Mammary epithelial cell (primary cell): ENCODE data around the gene STS.

ENCODE experiments used
- EZH2 ChIP-seq: IDR thresholded peaks from 2 replicates; pipeline ENCODE4 v1.6.1; 2012; ENCODE audit warnings: low read length, inconsistent platforms, borderline replicate concordance
- TF ChIP-seq, protein P1 (sequence below), 2 donors: IDR thresholded peaks in 1 of 2; conservative IDR thresholded peaks in 1 of 2; 2 replicates each; pipeline ENCODE4 v1.5.1; 2011 to 2012; ENCODE audit warnings: inconsistent platforms in 2 of 2, low read length in 2 of 2, mild to moderate bottlenecking in 2 of 2, control low read depth in 1 of 2, low read depth in 1 of 2; ENCODE audit not compliant: insufficient read depth in 1 of 2; ENCODE audit errors: extremely low read depth in 1 of 2

DNA sequence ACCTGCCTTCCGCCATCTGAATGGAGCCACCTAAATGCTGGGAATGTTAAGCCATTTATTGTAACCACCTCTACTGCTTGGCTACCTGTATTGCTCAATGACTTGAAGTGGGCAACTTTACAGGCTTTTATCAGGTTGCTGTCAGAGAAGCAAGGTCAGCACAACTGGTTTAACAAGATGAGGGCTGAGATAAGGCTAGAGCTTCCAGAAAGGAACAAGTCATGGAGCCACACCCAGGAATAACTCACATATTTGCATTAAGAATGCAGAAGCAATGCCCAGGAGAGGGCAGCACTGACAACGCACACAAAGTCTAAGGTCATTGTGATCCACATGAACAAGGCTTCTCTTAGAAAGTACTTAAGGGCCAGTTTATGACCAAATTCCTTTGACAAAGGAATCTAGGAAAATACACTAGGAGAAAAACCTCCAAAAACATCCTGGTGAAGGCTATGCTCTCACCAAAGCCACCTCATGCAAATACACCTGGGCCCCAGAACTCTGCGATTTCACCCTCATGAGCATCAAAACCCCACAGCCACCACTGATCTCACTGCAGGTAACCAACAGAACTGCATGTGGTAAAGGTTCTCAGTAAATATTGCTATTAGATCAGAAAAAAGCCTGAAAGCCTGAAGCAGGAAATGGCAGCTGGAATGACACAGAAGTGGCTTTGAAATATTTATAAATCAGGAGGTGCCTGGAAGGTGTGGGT is 15.0 kb upstream of the STS start:
- TF ChIP-seq, protein P1, sequence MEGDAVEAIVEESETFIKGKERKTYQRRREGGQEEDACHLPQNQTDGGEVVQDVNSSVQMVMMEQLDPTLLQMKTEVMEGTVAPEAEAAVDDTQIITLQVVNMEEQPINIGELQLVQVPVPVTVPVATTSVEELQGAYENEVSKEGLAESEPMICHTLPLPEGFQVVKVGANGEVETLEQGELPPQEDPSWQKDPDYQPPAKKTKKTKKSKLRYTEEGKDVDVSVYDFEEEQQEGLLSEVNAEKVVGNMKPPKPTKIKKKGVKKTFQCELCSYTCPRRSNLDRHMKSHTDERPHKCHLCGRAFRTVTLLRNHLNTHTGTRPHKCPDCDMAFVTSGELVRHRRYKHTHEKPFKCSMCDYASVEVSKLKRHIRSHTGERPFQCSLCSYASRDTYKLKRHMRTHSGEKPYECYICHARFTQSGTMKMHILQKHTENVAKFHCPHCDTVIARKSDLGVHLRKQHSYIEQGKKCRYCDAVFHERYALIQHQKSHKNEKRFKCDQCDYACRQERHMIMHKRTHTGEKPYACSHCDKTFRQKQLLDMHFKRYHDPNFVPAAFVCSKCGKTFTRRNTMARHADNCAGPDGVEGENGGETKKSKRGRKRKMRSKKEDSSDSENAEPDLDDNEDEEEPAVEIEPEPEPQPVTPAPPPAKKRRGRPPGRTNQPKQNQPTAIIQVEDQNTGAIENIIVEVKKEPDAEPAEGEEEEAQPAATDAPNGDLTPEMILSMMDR (conservative IDR thresholded peaks at IDR 0.05 in 1 of 2, IDR thresholded peaks at IDR 0.05 in 1 of 2; ENCODE audit: extremely low read depth in 1 of 2, insufficient read depth in 1 of 2, low read depth in 1 of 2, low read length in 2 of 2): peak; percentile 76 to 79
- no peak for TF ChIP-seq EZH2
